ENCODE measurements around the gene MASP2.
"Not testable (repeated sequence)": the region's sequence is repeated elsewhere in the genome, so short reads cannot be mapped to it uniquely, and the experiment has no call there.

MASP2 gene

DNA sequence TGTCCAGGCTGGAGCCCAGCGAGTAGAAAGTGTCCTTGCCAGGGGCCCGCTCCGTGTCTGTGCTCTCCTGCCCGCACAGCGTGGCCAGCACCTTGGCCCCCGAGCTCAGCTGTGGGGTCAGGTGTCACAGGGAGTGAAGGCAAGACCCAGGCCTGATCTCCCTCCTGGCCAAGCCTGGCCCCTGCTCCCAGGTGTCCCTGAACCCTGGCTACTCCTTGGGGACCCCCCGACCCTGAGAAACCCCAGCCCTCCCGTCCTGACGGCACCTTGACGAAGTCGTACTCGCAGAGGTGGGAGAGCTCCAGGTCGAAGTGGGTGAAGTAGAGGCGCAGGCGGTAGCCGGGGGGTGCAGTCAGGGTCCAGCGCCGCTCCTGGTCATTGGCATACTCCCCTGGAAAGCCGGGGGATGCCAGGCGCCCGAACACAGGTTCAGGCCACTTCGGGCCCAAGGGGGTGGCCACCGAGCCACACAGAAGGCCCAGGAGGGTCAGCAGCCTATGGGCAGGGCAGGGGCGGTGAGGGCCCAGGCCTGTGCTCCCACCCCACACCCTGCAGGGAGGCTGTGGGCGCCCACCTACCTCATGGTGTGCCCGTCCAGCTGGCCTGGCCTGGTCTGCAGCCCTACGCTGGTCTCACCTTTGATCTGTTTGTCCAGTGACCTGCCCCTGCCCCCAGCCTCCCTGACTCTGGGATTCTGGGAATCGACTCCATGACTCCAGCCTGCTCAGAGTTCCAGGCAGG is at the start of gene MASP2:
MASP2 (minus strand) TSS at position 615 of the 741 bp plus-strand sequence; CDS start at position 583, 32 bp downstream.
- ATAC-seq (replicated peaks) (no peak), DNase-seq (no peak)
- no peaks in the 10 kb centered on the region for H3K36me3 Mint-ChIP-seq
- no peak within 1 kb of the TSS for H3K27ac Mint-ChIP-seq
- no peak within 1 kb of the TSS for H3K4me3 Mint-ChIP-seq
- H3K4me1 Mint-ChIP-seq: no peaks in the 10 kb centered on the region
- no peaks in the 10 kb centered on the region for H3K27me3 Mint-ChIP-seq
- no peaks in the 10 kb centered on the region for H3K9me3 Mint-ChIP-seq

DNA sequence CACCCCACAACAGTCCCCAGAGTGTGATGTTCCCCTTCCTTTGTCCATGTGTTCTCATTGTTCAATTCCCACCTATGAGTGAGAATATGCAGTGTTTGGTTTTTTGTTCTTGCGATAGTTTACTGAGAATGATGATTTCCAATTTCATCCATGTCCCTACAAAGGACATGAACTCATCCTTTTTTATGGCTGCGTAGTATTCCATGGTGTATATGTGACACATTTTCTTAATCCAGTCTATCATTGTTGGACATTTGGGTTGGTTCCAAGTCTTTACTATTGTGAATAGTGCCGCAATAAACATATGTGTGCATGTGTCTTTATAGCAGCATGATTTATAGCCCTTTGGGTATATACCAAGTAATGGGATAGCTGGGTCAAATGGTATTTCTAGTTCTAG is 36.7 kb upstream of the MASP2 start:
- H3K36me3 Mint-ChIP-seq: peaks cover 34 to 46% of the 10 kb centered on the region in 2 donors
- not testable (repeated sequence) for H3K4me3 Mint-ChIP-seq

DNA sequence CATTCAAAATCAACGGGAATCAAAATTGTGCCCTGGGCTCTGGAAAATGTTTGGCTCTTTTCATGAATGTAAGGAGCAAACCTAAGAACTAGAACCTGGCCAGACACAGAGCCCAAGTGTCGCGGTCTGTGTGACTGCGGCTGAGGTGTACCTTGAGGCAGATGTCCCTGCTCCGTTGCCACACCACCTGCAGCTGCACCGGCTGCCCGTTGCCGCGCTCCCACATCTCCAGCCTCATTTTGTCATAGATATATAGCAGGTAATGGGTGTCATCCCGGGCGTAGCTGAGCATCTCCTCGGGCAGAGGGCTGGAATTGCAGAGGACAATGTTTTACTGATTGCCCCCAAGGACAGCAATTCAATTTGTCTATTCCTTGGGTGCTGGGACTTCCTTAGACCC is 33.9 kb upstream of the MASP2 start:
- Mint-ChIP-seq H3K27ac (no peak overlapping the region), H3K27me3 (no peaks in the 10 kb centered on the region), H3K4me3 (no peak overlapping the region), H3K36me3 (peaks cover 36 to 45% of the 10 kb centered on the region in 2 donors), H3K9me3 (no peaks in the 10 kb centered on the region), H3K4me1 (no peaks in the 10 kb centered on the region)
- no peak for ATAC-seq (replicated peaks)
- DNase-seq: no peak

More for the DNA sequence above, 36.7 kb upstream of the MASP2 start:
- not testable (repeated sequence) for H3K27me3 Mint-ChIP-seq; H3K9me3 Mint-ChIP-seq; ATAC-seq (replicated peaks); H3K4me1 Mint-ChIP-seq; H3K27ac Mint-ChIP-seq; DNase-seq

DNA sequence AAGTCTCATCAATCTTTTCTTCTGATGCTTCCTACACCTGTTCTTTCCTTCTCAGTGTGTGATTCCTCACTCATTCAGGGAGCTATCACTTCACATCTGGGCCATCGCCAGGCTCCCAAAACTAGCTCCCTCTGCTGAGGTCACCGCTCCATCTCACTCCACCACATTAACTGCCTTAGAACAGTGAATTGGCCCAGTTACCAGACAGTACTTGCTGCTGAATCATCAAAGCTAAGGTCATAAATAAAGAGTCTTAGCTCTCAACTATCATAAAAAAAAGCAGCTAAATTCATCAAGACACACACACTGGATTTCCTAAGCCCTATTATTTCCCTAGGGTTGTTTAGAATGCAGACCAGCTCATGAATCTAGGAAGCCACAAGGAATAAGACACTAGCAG is 31.6 kb upstream of the MASP2 start:
- ATAC-seq (replicated peaks) (no peak), DNase-seq (no peak)
- Mint-ChIP-seq H3K4me3 (no peak overlapping the region), H3K27me3 (no peaks in the 10 kb centered on the region), H3K9me3 (no peaks in the 10 kb centered on the region), H3K27ac (no peak overlapping the region), H3K36me3 (peaks cover 30 to 46% of the 10 kb centered on the region in 2 donors), H3K4me1 (no peaks in the 10 kb centered on the region)

DNA sequence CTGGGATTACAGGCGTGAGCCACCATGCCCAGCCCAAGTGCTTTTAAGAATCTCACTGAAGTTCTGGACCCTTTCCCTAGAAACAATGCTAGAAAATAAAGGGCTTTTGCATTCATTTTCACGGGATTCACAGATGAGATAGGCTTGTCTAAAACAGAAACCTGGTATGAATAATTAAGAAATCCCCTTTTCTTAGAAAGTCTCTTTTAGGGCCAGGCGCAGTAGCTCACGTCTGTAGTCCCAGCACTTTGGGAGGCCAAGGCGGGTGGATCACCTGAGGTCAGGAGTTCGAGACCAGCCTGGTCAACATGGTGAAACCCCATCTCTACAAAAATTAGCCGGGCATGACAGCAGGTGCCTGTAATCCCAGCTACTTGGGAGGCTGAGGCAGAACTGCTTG is 26.4 kb upstream of the MASP2 start:
- H3K9me3 Mint-ChIP-seq, DNase-seq, H3K27me3 Mint-ChIP-seq, H3K4me1 Mint-ChIP-seq, H3K4me3 Mint-ChIP-seq, H3K27ac Mint-ChIP-seq: not testable (repeated sequence)
- peaks cover 35 to 58% of the 10 kb centered on the region in 2 donors for H3K36me3 Mint-ChIP-seq
- ATAC-seq (replicated peaks): peak in 1 of 2 donors; percentile 88

DNA sequence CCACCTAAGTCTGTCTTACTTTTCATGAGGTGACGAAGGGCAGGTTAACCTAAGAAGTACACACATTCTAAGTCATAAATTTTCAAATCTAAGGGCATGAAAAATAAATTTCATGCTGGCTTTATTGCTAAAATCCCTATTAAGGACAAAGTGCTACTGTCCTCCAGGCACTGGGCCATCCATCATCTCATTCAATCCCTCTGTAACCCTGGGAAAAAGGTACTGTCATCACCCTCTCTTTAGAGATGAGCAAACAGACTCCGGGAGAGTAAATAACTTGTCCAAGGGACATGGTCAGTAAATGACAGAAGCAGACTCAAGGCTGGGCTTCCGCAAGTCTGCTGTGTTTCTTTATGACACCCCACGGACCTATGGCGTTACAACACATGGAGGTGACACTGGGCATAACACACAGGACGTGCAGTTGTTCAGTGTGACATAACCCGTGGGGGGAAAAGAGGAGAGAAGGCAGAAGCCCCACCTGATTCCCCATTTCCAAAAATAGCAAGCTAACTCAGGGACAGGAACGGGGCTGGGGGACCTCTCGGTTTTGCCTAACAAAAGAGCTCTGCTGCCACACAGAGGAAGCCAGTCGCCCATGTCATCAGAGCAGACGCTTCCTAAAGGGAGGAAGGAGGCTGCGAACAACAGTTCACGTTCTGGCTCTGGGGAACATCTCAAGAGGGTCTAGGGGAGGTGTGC is 25.3 kb upstream of the MASP2 start:
- H3K27me3 Mint-ChIP-seq: no peaks in the 10 kb centered on the region
- DNase-seq (no peak), ATAC-seq (replicated peaks) (peak in 1 of 2 donors; percentile 29)
- H3K4me3 Mint-ChIP-seq: no peak overlapping the region
- H3K36me3 Mint-ChIP-seq: peaks cover 38 to 57% of the 10 kb centered on the region in 2 donors
- H3K27ac Mint-ChIP-seq: peak overlapping the region; percentile 38
- peaks cover 6 to 8% of the 10 kb centered on the region in 2 donors for H3K4me1 Mint-ChIP-seq
- no peaks in the 10 kb centered on the region for H3K9me3 Mint-ChIP-seq

DNA sequence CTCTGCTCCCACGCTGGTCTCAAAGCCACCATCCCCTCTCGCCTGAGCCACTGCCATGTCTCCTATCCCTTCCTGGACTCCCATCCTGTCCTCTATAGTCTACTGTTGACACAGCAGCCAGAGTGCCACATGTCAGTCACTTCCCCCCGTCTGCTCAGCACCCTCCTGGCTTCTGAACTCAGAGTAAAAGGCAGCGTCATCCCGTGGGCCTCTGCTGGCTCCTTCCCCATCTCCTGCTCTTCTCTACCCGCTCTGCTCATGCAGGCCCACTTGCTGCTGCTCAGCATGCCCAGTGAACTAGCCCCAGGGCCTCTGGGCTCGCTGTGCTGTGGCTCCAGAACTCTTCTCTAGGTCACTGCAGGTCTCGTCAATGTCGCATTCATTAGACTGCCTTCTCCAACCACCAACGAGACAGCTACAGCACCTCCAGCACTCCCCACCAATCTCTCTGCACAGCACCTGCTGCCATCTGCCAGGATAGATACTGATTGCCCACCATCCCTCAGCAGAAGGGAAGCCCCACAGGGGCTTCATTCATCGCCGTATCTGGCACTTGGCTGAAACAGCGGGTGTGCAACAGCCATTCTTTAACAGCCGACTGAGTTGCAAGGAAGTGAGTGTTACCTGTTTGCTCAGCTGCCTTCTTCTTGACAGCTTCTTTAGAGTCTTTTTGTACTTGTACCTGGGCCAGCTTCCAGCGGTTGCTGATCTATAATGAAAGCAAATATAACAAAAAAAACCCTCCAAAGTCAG is 24.6 kb upstream of the MASP2 start:
- Mint-ChIP-seq H3K36me3 (peaks cover 38 to 55% of the 10 kb centered on the region in 2 donors), H3K9me3 (no peaks in the 10 kb centered on the region), H3K4me3 (no peak overlapping the region), H3K4me1 (peaks cover 6 to 8% of the 10 kb centered on the region in 2 donors), H3K27me3 (no peaks in the 10 kb centered on the region), H3K27ac (peak overlapping the region; percentile 38)
- ATAC-seq (replicated peaks) (no peak), DNase-seq (no peak)

DNA sequence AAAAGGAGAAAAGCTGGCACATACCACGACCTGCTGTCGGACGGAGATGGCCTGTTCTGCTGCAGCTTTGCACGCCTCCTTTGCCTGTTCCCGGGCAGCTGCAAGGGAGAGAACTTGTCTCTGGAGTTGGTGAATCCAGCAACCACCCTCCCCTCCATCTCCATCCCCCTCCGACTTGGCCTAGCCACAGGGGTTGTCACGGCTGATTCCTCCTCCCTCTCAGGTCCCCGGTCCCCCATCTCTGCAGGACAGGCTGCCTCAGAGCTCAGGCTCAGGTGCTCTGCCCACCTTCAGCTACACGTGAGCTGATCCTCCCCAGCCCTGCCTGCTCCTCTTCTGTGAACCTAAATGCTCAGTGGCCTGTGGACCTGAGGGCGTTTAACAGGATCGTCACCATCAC is 23.8 kb upstream of the MASP2 start:
- H3K9me3 Mint-ChIP-seq: no peaks in the 10 kb centered on the region
- H3K27ac Mint-ChIP-seq: peak overlapping the region; percentile 9
- no peak for DNase-seq
- H3K4me1 Mint-ChIP-seq: peaks cover 6 to 8% of the 10 kb centered on the region in 2 donors
- H3K36me3 Mint-ChIP-seq: peaks cover 40 to 50% of the 10 kb centered on the region in 2 donors
- no peak for ATAC-seq (replicated peaks)
- no peak overlapping the region for H3K4me3 Mint-ChIP-seq
- no peaks in the 10 kb centered on the region for H3K27me3 Mint-ChIP-seq

DNA sequence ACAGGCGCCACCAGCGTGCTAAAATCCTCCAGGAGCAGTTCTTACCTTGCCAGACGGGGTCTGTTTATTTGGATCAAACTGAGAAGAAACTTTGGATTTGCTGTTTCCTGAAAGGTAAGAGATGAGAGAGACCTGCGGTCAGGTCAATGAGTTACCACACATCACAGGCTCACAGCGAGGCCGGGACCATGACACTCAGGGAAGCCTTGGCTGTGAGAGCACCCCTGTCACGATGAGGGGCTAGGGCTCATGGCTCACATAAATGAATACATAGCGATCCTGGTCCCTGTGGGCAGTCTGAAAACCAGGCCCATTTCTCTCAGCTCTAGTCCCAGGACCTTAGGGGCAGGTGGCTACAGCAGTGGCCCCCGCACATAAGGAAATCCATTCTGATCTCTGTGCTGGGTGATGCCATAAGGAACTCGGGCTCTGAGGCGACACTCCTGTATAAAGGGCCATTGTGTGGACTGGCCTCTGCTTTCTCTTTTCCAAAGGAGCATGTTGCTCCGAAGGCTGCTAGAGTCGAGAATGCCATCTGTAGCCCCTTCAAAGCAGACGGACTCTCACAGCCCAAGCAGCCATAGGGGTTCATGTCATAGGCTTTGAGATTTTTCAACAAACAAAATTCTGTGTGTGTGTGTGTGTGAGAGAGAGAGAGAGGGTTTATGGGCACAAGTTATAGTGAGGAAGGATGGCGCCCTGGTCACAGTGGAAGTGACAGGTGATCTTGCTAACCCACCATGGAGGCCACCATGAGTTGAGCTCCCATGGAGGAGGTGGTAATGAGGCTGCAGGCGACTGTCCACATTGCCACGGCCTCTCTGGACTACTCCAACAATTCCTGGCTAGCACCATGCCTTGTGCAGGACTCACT is 21.8 kb upstream of the MASP2 start:
- no peak overlapping the region for H3K27ac Mint-ChIP-seq
- peaks cover 46 to 59% of the 10 kb centered on the region in 2 donors for H3K36me3 Mint-ChIP-seq
- DNase-seq (no peak), ATAC-seq (replicated peaks) (no peak)
- no peaks in the 10 kb centered on the region for H3K27me3 Mint-ChIP-seq
- H3K9me3 Mint-ChIP-seq: no peaks in the 10 kb centered on the region
- no peak overlapping the region for H3K4me3 Mint-ChIP-seq
- H3K4me1 Mint-ChIP-seq: peaks cover 6 to 8% of the 10 kb centered on the region in 2 donors

DNA sequence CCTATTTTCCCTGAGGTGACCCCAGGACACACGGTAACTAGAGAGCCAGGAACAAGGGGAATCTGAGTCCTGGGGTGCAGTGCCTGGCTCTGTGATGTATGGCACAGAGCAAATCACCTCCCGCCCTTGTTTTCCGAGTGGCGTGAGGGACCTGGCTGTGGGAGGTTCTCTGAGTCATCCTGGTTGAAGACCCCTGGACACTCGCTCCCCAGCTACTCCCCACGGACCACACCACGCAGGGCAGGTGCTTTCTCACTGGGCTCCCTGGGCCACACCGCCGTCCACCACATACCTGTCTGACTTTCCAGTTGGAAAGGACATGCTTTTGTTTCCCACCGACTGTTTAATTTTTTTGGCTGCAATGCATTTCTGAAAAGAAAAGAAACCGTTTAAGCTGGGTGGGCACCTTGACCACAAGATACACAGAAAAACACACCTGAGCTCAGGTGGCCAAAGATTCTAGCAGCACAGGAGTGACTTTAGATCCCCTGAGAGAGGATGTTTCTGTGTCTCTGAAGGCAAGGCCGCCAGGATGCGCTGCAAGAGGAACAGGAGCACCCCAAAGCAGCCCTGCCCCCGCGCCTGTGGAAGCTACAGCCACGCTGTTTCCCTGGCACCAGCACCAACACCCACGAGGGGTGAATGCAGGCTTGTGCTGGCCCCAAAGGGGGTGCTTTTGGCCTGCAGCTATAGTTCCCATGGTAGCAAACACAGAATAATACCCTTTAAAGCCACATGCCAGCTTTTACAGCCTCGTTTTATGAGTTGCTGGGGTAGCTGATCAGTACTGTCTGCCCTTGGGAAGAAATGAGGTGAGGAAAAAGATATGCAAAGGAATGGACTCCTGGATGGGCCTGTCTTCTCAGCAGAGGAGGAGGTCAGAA is 20.9 kb upstream of the MASP2 start:
- Mint-ChIP-seq H3K4me3 (no peak overlapping the region), H3K36me3 (peaks cover 46 to 63% of the 10 kb centered on the region in 2 donors), H3K27ac (peak overlapping the region; percentile 25), H3K9me3 (no peaks in the 10 kb centered on the region), H3K4me1 (peaks cover 11 to 12% of the 10 kb centered on the region in 2 donors), H3K27me3 (no peaks in the 10 kb centered on the region)
- no peak for ATAC-seq (replicated peaks)
- no peak for DNase-seq

DNA sequence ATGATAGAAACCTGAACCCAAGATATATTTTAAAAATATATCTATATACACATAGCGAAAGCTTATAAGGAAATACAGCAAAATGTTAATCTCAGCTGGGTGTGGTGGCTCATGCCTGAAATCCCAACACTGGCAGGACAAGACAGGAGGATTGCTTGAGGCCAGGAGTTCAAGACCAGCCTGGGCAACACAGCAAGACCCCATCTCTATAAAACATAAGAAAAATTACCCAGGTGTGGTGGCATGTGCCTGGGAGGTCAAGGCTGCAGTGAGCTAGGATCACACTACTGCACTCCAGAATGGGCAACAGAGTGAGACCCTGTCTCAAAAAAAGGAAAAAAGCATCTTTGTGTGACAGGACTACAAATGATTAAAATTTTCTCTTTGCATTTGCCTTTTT is 18.8 kb upstream of the MASP2 start:
- DNase-seq: no peak
- no peak for ATAC-seq (replicated peaks)
- Mint-ChIP-seq H3K27me3 (no peaks in the 10 kb centered on the region), H3K27ac (no peak overlapping the region), H3K9me3 (no peaks in the 10 kb centered on the region), H3K4me1 (peaks cover 12 to 23% of the 10 kb centered on the region in 2 donors), H3K36me3 (peaks cover 39 to 54% of the 10 kb centered on the region in 2 donors), H3K4me3 (no peak overlapping the region)

DNA sequence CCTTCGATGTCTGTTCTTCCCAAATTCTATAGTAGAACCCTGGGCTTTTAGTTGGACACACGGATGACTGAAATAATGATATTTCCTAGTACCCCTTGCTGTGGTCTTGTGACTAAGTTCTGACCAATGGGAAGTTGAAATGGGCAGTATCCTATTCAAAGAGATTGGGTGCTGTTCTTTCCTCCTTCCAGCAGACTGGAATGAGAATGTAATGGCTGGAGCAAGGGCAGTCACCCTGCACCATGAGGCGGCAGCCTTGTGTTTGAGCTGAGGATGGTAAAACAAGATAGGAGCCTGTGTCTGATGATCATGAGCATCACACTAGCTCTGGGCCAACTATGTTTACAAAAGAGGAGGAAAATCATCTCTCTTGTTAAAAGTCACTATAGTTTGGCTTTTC is 17.9 kb upstream of the MASP2 start:
- H3K27me3 Mint-ChIP-seq: no peaks in the 10 kb centered on the region
- H3K9me3 Mint-ChIP-seq: no peaks in the 10 kb centered on the region
- peaks cover 15 to 25% of the 10 kb centered on the region in 2 donors for H3K4me1 Mint-ChIP-seq
- H3K36me3 Mint-ChIP-seq: peaks cover 40 to 45% of the 10 kb centered on the region in 2 donors
- no peak overlapping the region for H3K4me3 Mint-ChIP-seq
- no peak overlapping the region for H3K27ac Mint-ChIP-seq
- ATAC-seq (replicated peaks) (no peak), DNase-seq (no peak)

DNA sequence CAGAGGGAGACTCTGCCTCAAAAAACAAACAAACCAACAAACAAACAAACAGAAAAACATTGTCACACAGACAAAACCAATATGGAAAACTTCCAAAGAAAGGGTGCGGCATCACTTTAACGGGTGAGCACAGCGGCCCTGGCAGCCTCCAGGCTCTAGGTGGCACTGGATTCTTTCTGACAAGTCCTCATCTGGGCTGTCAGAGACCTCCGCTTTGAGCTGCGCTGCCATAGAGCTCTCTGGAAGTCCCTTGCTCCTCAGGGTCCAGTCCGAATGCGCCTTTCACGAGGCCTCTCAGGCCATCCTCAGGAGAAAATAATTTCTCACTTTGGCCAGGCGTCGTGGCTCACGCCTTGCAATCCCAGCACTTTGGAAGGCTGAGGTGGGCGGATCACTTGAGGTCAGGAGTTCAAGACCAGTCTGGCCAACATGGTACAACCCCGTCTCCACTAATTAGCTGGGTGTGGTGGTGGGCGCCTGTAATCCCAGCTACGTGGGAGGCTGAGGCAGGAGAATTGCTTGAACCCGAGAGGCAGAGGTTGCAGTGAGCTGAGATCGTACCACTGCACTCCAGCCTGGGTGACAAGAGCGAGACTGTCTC is 17.0 kb upstream of the MASP2 start:
- not testable (repeated sequence) for ATAC-seq (replicated peaks); H3K27me3 Mint-ChIP-seq; H3K4me3 Mint-ChIP-seq; DNase-seq; H3K9me3 Mint-ChIP-seq
- H3K27ac Mint-ChIP-seq: peak overlapping the region; percentile 37
- peaks cover 16 to 28% of the 10 kb centered on the region in 2 donors for H3K4me1 Mint-ChIP-seq
- peaks cover 36 to 40% of the 10 kb centered on the region in 2 donors for H3K36me3 Mint-ChIP-seq

Measured in stimulated activated naive B cell treated with anti-CD40 and anti-IgM and Interleukin-4, amounts not matched to agents 10 μg/mL and 1 μg/mL and 100 μg/mL, for 72 hours (primary cell).